ENCODE results near the gene REM2.
A peak's percentile ranks its signal among the peaks of the same experiment; 100 is the strongest.
"Not testable (repeated sequence)": the region's sequence is repeated elsewhere in the genome, so short reads cannot be mapped to it uniquely, and the experiment has no call there.

The REM2 gene

GRCh38 chr14:22856428-22856827, 26.6 kb upstream of the REM2 start:
- no peak overlapping the region for H3K4me3 ChIP-seq (replicated peaks; ENCODE audit: low read depth, low read length)
- DNase-seq (ENCODE audit: extremely low read depth, low read depth), result no peak
- no peak for TF ChIP-seq CTCF (IDR thresholded peaks at IDR 0.05; ENCODE audit: low read depth, low read length, missing control alignments)

- DNase-seq (ENCODE audit: extremely low read depth, low read depth); H3K4me3 ChIP-seq (replicated peaks; ENCODE audit: low read depth, low read length): not testable (repeated sequence)
Measured at GRCh38 chr14:22860377-22860776, 22.6 kb upstream of the REM2 start.

- TF ChIP-seq CTCF (IDR thresholded peaks at IDR 0.05; ENCODE audit: low read depth, low read length, missing control alignments), result no peak
- DNase-seq (ENCODE audit: extremely low read depth, low read depth), result no peak
Measured at GRCh38 chr14:22861651-22862050, 21.4 kb upstream of the REM2 start.

DNA sequence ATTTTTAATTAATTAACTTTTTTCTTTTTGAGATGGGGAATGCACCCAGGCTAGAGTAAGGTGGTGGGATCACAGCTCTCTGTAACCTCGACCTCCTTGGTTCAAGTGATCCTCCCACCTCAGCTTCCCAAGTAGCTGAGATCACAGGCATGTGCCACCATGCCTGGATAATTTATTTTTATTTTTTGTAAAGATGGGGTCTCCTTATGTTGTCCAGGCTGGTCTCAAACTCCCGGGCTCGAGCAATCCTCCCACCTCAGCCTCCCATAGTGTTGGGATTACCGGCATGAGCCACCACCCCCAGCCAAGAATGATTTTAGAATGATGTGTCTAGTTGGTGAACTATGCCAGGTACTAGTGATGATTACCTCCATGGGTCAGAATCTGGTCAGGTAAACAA, 18.0 kb upstream of the REM2 start:
- no peak for DNase-seq (ENCODE audit: extremely low read depth, low read depth)
- no peak for TF ChIP-seq CTCF (IDR thresholded peaks at IDR 0.05; ENCODE audit: low read depth, low read length, missing control alignments)
- H3K4me3 ChIP-seq (replicated peaks; ENCODE audit: low read depth, low read length), result no peak overlapping the region

More at GRCh38 chr14:22861651-22862050, 21.4 kb upstream of the REM2 start:
- no peak overlapping the region for H3K4me3 ChIP-seq (replicated peaks; ENCODE audit: low read depth, low read length)

GRCh38 chr14:22865424-22866405, 17.3 kb upstream of the REM2 start:
- no peak for DNase-seq (ENCODE audit: extremely low read depth, low read depth)
- TF ChIP-seq CTCF (IDR thresholded peaks at IDR 0.05; ENCODE audit: low read depth, low read length, missing control alignments), result peak; percentile 40

GRCh38 chr14:22866874-22867273, 16.1 kb upstream of the REM2 start:
- H3K4me3 ChIP-seq (replicated peaks; ENCODE audit: low read depth, low read length), result no peak overlapping the region
- TF ChIP-seq CTCF (IDR thresholded peaks at IDR 0.05; ENCODE audit: low read depth, low read length, missing control alignments), result no peak

More at GRCh38 chr14:22865424-22866405, 17.3 kb upstream of the REM2 start:
- H3K4me3 ChIP-seq (replicated peaks; ENCODE audit: low read depth, low read length), result no peak overlapping the region

DNA sequence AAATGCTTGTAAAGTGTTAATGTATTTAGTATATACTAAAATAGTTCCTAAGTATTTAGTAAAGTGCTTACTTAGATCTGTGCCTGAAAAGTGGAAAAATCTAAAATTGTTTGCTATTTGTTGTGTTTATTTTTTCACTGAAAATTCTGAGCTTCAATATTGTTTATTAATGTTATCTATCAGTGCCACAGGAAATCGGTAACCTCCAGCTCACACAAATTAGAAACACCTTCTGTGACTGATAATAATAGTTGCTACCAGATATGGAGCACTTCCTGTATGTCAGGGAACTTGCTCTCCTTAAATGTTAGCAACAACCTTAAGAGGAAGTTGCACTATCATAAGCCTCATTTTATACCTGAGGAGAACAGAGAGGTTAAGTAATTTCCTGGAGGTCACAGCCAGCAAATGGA, 12.2 kb upstream of the REM2 start:
- TF ChIP-seq CTCF (IDR thresholded peaks at IDR 0.05; ENCODE audit: low read depth, low read length, missing control alignments), result no peak
- H3K4me3 ChIP-seq (replicated peaks; ENCODE audit: low read depth, low read length), result peak overlapping the region; percentile 71
- DNase-seq (ENCODE audit: extremely low read depth, low read depth), result no peak

More at GRCh38 chr14:22866874-22867273, 16.1 kb upstream of the REM2 start:
- no peak for DNase-seq (ENCODE audit: extremely low read depth, low read depth)
